ENCODE results near the gene RABGAP1L. TPM values are rescaled to one million over a fixed set of nuclear protein-coding genes. Genes with fewer than 3 reads are reported as not detected.

The RABGAP1L gene
- total and polyA plus RNA-seq, 2 donors (not counting 3 experiments of a cell fraction or from before 2014, with no cell fraction given), result 6.4 to 22.2 TPM

DNA sequence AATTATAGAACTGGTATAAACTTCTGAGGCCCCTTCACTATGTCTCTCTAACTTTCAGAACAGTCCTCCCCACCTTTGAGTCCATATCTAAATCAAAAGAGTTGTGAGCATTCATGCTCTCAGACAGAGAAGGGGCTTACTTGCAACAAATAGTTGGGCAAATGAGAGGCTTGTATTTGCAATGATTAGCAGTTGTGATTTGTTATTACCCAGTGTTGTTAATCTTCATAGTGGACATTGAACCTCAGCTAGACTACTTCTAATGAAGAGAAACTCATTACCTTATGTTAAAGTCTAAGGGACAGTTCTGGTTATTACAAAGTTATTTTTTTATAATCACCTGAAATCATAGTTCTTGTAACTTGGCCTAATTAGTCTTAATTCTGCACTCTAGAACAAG lies 114.5 kb downstream of the RABGAP1L start:
- Histone ChIP-seq H3K9me1 (replicated peaks; ENCODE audit: control insufficient read depth, extremely low read depth, insufficient read depth, low read length) (no peaks in the 10 kb centered on the region), H3K4me2 (ENCODE audit: insufficient read depth, low read length) (no peak overlapping the region), H3K9me3 (replicated peaks; ENCODE audit: control insufficient read depth, insufficient read depth, low read length) (no peaks in the 10 kb centered on the region), H3K4me1 (ENCODE audit: control insufficient read depth, extremely low read depth, insufficient read depth, low read length) (no peaks in the 10 kb centered on the region), H3K79me2 (ENCODE audit: control insufficient read depth, insufficient read depth, low read length) (no peaks in the 10 kb centered on the region), H4K20me1 (replicated peaks; ENCODE audit: control insufficient read depth, extremely low read depth, insufficient read depth, low read length) (no peaks in the 10 kb centered on the region), H3K4me3 (replicated peaks in 1 of 3; ENCODE audit: insufficient read depth in 1 of 3, low read depth in 1 of 3, low read length in 3 of 3) (no peak overlapping the region), H3K9ac (replicated peaks; ENCODE audit: extremely low read depth, insufficient read depth, low read length) (no peak overlapping the region), H3K27me3 (ENCODE audit: control insufficient read depth in 2 of 2, insufficient read depth in 2 of 2, low read length in 2 of 2) (no peaks in the 10 kb centered on the region), H3K27ac (ENCODE audit: insufficient read depth, low read depth, low read length) (no peak overlapping the region), H3K36me3 (ENCODE audit: control insufficient read depth in 2 of 2, extremely low read depth in 1 of 2, insufficient read depth in 2 of 2, low read length in 2 of 2) (no peaks in the 10 kb centered on the region), H2AFZ (ENCODE audit: low read depth, low read length) (no peak overlapping the region)
- no TSS peak for BruUV-seq (replicated peaks)
- POLR2A ChIA-PET, result no interaction called here
- no peak for TF ChIP-seq GATA2 (IDR thresholded peaks at IDR 0.05; ENCODE audit: insufficient read depth, insufficient read length, low read depth, low read length)
- no peak for TF ChIP-seq MYC (IDR thresholded peaks at IDR 0.05; ENCODE audit: low read depth, low read length)
- no peak for TF ChIP-seq POLR2A (IDR thresholded peaks at IDR 0.05; ENCODE audit: low read depth, low read length)
- no peak for TF ChIP-seq POLR2AphosphoS5 (IDR thresholded peaks at IDR 0.05; ENCODE audit: insufficient read depth, low read depth, low read length)
- TF ChIP-seq, protein P1, sequence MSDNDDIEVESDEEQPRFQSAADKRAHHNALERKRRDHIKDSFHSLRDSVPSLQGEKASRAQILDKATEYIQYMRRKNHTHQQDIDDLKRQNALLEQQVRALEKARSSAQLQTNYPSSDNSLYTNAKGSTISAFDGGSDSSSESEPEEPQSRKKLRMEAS (IDR thresholded peaks at IDR 0.05; ENCODE audit: insufficient read depth, insufficient read length), result no peak
- no peak for TF ChIP-seq FOS (IDR thresholded peaks at IDR 0.05; ENCODE audit: borderline replicate concordance, insufficient read depth, low read length)
- TF ChIP-seq, protein P2, sequence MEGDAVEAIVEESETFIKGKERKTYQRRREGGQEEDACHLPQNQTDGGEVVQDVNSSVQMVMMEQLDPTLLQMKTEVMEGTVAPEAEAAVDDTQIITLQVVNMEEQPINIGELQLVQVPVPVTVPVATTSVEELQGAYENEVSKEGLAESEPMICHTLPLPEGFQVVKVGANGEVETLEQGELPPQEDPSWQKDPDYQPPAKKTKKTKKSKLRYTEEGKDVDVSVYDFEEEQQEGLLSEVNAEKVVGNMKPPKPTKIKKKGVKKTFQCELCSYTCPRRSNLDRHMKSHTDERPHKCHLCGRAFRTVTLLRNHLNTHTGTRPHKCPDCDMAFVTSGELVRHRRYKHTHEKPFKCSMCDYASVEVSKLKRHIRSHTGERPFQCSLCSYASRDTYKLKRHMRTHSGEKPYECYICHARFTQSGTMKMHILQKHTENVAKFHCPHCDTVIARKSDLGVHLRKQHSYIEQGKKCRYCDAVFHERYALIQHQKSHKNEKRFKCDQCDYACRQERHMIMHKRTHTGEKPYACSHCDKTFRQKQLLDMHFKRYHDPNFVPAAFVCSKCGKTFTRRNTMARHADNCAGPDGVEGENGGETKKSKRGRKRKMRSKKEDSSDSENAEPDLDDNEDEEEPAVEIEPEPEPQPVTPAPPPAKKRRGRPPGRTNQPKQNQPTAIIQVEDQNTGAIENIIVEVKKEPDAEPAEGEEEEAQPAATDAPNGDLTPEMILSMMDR (IDR thresholded peaks at IDR 0.05; ENCODE audit: extremely low read depth in 1 of 2, insufficient read depth in 1 of 2, low read depth in 1 of 2, low read length in 2 of 2), result no peak
- no peak for TF ChIP-seq EZH2 (IDR thresholded peaks at IDR 0.05; ENCODE audit: borderline replicate concordance, low read depth, low read length, severe bottlenecking)
- no peak for TF ChIP-seq JUN (IDR thresholded peaks at IDR 0.05; ENCODE audit: borderline replicate concordance, insufficient read depth, insufficient read length, low read depth)
- FAIRE-seq, result no peak
- DNase-seq (ENCODE audit: low read depth, low spot score), result no peak
- CTCF ChIA-PET, result interaction anchor here (3.7 to 6.7 kb wide), 2 partner anchors 11 to 452 kb away, joined by 20 to 63 read pairs; no protein-coding TSS in a partner anchor
- dilution Hi-C loops (cut with MboI; ENCODE audit: extremely low pct_ligation_motif_present, low sequenced_read_pairs) (no loop called here), intact Hi-C loops (cut with micrococcal nuclease) (no loop called here)

All from endothelial cell of umbilical vein (primary cell).